Measurements from ENCODE around the gene RBM5.
A peak's percentile ranks its signal among the peaks of the same experiment; 100 is the strongest.

RBM5 gene

DNA sequence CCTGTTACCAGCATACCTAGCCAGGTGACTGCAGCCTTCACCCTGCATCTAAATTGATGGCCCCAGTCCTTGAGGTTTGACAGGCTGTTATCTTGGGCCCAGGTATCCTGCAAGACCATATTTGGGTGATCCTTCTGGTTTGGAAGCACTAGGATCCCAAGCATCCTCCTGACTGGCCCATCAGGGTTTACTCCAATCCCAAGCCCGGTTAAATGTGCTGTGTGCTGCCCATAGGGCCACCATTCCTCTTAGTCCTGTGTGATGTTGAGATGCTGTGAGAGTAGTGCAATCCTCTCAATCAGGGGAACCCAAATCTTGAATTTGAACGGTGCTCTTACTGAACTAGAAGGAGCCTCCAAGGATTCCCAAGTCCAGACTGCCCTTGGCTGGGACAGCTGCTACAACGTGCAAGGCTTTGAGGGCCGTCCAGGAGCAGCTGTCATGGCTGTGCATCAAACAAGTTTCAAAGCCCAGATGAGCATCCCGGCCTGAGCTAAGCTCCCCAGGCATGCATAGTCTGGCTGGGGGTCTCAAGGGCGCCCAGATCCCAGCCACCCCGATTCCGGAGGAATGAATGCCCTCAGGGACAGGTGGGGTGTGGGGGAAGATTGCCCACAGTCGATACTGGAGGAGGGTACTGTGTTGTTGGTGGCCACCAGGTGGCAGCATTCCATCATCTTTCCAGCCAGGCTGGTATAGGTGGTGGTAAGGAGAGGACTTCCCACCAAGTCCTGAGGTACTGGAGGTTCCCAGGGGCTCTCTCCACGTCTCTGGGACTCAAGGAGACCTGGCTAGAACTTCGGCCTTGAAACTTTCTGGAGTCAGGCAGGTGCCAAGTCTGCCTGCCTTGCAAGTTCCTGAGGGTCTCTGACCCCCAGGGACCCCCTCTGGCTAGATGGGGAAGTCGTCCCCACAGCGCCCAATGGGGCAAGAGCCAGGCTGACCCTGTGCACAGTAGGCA, 32.6 kb downstream of the RBM5 start:
- peak; percentile 31 for DNase-seq

DNA sequence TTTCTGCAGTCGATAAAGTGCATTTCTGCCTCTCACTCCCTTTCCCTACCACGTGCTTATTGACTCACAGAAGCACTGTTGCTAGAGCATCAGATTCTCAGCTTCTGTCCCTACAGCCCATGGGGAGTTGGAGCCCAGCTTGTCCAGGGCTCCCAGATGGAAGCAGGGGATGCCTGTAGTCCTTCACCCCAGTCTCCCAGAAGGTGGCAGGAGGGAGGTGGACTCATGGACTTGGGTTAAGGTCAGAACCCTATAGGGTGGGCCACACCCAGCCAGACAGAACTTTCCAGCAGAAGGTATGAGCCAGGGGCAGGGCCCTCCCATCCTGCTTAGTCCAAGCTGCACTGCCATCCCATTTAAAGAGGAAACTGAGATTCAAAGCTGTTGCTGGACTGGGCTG, 33.4 kb downstream of the RBM5 start:
- no peak for DNase-seq

DNA sequence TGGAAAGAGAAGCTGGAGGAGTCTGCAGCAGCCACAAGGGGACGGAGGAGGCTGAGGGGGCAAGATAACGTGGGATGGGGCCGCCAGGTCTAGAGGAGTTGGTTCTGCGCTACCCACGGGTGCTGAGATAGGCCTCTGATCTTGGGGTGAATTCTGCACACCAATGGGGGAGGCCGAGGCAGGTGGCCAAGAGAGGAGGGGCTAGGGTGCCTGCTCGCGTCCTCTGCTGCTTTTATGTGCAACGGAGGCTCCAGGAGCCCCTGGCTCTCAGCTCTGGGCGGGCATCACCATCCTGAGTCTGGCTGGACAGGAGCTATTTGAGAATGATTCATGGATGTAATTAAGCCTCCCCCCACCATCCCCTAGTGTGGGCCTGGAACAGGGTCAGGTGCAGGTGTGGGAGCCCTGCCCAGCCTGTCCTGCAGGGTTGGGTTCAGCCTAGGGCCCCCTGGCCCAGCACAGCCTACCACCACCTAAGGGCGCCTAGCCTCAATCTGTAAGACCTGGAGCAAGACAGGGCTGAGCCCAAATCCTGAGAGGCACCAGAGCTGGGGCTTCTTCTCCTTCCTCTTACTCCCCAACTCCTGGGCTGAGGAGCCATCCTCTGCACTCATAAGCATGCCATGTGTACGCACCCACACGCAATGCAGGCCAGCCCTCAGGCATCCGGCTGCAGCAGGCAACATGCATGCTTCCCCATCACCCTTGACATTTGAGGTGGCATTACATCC, 34.1 kb downstream of the RBM5 start:
- DNase-seq, result no peak

DNA sequence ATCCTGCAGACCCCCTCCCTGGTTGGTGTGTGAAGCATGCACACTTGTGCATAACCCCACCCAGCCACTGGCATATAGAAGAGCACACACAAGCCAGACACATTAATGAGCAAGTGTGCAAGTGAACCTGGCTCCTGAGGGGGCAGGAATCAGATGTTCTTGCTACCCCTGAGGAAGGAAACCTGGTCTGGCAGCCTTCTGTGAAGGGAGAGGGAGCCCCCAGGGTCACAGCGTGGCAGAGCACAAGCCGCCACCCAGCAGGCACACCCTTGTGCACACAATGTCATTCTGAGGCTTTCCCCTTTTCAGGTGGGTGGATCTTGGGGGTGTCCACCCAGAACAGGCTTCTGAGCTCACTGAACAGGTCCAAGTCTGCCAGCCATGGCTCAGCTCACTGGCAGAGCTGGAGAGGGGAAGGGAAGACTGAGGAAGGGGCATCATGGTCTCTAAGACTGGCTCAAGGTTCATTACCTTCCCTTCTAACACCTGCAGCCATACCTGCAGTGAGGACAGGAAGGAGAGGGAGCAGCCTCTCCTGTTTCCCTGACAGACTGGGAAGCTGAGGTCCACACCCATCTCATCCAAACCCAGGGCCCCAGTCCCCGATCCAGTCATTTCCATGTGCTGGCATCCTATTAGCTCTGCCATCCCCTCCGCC, 34.8 kb downstream of the RBM5 start:
- no peak for DNase-seq

DNA sequence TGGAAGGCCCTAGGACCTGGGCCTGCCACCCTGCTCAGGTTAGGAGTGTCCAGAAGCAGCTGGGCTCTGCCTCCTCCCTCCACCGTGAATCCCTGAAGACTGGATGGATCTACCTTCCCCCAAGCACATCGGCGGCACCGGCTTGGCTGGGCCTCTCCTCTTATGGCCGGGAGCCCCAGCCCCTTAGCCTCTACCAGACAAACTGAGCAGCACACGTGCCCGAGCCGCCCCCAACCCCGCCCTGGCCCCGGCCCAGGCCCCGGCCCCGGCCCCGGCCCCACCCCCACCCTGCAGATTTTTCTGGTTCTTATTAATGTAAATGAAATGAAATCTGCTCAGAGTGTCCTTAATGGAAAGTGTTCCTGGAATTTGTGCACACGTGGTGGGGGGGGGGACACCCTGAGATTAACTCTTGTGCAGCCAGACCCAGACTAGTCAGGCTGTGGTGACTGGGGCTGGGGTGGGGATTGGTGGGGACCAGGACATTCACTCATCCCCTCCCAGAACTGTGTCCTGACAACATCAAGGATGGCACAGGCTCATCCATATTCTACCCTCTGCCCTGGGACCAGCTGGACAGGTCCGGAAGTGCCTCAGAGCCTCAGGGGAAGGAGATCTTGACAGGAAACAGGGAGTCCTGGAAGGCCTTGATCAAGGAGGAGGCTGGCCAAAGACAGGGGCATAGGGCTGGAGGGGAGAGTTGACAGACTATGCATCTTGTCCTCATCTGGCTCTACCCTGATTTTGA, 35.5 kb downstream of the RBM5 start:
- DNase-seq, result no peak

DNA sequence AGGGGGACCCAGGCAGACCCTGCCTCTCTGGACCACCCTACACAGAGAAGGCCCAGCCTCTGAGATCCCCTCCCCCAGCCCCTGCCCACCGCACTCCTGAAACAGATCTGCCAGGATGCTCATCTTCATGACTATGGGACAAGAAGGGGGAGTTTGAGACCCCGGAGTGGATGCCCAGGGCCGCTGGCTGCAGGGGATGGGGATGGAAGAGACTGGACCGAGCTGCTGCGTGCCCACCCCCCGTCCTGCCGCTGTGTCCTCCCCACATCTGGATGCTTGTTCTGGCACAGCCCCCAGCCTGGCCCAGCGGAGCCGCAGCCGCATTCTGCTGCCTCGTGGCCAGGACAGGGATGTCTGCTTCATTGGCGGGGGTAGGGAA, 36.1 kb downstream of the RBM5 start:
- no peak for DNase-seq

DNA sequence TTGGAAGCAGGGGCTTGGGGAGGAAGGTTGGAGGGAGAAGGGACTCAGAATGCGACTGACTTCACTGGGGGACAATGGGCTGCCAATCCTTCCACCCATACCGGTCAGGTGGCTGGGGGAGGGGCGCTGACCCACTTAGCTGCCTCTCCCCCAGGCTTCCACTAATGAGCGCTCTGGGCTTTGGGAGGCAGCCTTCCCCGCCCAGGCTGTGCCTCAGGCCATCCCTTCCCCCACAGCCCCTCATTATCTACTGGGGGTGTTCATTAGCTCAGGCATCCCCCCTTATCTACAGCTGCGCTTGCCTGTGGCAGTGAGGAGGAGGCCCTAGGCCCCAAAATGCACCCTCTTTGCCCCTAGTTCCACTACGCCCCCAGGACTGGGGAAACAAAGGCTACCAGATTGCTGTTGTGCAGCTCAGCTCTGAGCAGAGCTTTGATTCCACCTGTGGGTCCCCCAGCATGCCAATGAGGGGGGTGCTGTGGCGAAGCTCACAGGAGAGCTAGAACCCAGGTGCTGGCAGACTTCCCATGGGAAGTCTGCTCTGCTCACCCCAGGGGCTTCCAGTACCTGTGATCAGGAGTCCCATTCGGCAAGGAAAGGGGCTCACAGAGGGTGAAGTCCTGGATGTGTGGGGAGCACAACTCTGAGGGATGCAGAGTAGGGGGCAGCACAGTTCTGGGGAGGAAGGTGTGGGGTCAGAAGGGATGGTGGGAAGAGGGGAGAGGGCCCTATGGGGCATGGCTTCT, 37.0 kb downstream of the RBM5 start:
- DNase-seq, result no peak

DNA sequence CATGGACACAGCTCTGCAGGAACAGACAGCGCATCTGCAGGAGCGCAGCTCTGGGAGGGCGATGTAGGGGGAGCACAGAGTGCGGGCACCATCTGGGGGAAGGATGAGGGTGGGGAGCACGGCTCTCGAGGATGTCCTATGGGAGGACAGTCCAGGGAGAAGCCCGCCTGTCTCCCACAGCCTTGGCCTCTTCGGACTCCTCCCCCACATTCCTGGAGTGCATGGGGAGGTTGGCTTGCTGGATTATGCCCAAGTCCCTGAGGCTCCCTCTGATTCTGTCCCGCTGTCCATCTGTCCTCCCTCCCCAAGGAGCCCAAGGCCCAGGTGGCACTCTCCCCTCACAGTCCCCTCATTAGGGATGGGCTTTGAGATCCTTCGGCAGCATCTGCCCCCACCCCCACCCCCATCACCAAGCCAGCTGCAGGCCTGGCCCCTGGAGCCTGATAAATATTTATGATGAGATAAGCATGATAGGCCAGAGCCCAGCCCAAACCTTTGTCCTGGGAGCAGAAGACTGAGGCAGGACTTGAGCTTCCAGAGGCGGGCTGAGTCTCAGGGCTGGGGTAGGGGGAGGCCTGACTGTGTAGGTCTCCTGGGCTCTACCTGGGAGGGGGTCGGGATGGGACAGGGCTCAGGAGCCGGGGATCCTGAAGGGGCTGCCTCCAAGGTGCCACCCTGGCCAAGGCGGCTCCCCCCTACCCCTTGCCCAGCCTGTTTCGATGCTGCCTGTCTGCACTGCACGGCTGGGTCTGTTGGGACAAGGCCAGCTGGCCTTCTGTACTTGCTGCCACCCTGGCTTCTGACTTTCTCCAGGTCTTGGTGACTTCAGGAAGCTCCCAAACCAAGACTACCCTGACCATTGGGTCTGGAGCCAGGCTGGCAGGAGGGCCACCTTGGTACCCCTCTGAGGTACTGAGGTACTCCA, 37.8 kb downstream of the RBM5 start:
- no peak for DNase-seq

DNA sequence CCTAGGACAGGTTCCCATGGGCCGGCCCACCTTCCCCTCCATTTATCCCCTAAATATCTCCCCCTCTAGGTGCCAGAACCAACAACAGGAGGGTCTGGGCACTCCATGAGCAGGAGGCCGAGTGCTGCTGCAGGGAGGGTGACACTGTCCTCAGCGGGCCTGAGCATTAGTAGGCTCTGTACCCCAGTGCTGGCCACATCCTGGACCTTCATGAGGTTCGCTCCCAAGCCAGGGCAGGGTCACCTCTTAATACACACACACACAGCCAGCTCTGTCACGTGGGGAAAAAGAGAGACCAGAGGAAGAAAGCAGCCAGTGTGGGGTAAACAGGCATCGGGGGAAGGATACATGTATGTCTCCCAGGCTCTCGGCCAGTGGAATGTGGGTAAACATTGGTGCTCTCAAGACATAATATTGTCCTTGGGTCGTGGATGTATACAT, 38.6 kb downstream of the RBM5 start:
- no peak for DNase-seq

DNA sequence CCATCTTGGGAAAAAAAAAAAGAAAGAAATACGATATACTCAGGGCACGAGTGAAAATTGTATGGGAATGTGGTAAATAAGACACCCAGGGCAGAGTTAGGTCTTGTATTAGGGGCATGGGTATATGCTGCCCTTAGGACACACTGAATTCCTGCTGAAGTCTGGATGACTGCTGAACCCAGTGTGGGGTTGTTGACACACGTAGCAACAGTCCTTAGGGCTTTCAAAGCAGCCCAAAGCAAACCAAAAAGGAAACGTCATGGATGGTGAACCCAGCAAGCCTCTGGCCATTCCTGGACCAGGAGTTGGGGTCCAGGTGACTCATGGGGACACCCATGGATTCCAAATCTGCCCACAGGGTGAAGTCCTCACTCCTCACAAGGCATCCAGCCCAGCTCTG, 39.3 kb downstream of the RBM5 start:
- DNase-seq, result no peak

DNA sequence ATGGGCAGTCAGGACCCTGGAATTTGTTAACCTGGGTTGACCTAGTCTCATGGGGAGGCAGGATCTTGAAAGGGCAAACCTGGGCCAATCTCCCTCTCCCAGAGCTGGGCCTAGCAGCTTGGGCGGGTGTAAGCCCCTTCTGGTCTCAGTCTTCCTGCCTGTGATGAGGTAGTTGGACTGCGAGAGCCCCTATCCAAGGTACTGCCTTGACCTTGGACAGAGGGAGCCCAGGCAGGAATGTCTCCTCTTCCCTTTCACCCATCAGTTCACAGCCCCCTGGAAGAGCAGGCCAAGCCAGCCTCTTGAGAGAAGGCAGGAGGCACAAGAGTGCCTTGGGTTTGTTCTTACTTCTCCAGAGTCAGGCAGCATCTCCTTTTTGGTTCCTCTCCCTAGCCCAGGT, 41.7 kb downstream of the RBM5 start:
- no peak for DNase-seq

DNA sequence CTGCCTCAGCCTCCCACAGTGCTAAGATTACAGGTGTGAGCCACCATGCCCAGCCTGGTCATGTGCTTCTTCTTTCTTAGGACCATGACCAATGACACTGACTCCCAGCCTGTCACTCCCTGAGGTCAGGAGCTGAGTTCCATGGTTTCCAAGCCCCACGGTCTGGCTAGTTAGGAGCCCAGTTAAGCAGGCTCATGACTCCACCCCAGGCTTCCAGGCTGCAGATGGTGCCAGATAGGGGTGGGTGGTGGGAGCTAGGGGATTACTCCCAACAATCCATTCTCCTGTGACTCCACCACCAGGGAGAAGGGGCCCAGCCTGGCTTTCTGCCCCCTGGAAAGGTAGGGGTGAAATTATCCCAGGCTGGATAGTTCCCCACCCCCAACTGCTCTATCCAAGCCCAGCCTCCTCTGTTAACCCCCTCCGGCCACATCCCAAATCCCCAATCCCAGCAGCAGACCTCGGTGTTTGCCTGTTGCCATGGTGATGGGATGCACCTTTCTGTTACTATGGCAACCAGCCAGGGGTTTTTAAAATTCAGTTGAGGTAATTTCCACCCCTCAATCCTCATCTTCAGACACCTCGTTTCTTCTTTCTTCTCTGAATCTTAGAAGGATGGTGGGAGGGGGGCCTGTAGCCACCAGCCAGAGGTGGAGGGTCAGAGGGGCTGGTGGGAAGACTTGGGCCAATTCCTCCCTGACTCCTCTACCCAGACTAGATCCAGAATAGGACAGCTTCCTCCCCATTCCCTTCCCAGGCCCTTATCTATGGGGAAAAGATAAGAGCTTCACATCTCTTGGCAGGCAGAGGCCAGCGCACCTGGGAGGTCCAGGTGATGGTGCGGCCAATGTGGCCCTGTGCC, 43.9 kb downstream of the RBM5 start:
- no peak for DNase-seq

DNA sequence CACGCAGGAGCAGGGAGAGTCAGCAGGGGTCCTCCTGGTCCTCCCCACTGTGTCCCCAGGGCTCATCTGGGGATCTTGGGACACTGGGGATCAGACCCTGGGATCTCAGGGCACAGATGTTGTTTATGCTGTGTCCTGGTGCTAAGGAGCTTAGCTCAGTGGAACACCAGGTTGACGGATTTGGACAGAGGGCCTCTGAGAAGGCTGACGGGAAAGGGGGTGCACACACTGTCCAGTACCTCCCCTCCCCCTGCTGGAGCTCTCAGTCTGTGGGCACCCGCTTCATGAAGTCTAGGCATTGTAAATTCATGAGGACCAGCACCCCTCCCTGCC, 44.5 kb downstream of the RBM5 start:
- no peak for DNase-seq

DNA sequence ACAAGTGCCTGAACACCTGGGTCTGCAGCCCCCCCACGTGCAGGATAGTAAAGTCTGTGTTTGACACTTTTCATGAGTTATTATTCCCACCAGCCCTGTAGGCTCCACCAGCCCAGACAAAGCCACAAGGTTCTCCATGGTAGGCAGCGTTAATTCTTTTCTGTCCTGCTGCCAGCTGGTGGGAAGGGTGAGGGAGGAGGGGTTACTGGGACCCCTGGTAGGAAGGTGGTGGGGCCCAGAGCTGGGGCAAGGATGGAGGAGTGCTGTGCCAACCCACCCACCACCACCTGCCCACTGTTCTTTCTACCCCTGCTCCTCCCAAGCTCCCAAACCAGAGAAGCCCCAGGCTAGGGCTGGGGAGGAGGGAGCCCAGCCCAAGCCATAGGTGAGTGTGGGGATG, 45.6 kb downstream of the RBM5 start:
- no peak for DNase-seq

DNA sequence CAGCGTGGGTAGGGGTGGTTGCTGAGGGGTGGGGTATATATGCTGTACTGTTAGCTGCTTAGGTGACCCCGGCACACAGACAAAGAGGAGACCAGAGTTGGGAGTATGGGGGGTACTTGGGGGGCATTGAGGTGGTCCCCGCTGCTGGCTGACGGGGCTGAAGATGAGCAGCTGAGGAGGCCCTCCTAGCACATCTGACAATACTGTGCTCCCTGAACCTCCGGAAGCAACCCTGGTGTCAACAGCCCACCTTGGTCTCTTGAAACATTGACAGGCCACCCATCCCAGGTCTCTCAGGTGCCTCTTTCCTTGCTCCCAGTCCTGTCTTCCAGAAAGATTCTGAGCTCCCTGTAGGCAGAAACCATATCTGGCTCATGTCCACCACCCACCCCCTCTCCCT, 47.2 kb downstream of the RBM5 start:
- DNase-seq, result no peak

DNA sequence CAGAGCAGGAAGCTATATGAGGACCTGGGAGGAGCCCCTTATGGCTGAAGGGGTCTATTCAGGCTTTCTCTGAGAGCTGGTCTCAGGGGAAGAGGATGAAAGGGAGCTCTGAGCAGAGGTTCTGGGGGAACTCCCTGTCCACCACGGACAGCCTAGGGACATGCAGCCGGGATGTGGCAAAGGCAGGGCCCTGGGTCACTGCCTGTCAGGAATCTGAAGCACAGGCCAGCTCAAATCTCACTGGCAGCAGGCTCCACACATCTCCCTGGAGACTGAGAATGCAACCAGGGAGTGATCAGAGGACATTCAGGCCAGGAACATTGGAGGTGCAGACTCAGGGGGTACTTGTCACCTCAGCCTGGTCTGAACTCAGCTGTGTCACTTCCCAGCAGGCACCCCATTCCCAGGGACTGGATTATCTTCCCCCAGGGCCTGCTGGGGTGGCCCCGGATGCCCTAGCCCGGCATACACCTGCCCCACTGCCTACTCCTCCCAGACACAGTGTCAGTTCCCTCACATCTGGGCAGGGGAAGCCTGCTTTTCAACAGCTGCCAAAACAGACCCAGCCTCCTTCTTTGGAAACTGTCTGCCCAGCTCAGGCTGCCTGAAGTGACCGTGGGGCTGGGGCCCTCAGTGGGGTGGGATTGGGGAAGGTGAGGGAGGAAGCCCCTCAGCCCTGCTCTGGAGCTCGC, 48.1 kb downstream of the RBM5 start:
- DNase-seq, result no peak

DNA sequence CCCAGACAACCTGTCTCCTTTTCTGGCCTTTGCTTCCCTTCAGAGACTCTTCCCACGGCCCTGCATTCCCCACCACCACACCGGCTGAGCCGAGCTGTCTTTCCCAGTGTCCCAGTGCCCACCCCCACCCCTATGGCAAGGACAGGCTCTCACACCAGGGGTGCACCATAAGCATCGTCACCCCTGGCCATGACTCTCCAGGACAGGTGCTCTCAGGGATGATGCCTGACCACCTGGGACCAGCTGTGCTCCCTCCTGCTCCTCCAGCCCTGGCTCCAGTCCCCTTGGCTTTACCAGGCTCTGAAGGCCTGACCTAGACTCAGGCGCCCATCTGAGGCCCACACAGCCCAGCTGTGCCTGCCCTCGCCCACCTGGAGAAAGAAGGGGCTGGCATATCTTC, 48.8 kb downstream of the RBM5 start:
- no peak for DNase-seq

DNA sequence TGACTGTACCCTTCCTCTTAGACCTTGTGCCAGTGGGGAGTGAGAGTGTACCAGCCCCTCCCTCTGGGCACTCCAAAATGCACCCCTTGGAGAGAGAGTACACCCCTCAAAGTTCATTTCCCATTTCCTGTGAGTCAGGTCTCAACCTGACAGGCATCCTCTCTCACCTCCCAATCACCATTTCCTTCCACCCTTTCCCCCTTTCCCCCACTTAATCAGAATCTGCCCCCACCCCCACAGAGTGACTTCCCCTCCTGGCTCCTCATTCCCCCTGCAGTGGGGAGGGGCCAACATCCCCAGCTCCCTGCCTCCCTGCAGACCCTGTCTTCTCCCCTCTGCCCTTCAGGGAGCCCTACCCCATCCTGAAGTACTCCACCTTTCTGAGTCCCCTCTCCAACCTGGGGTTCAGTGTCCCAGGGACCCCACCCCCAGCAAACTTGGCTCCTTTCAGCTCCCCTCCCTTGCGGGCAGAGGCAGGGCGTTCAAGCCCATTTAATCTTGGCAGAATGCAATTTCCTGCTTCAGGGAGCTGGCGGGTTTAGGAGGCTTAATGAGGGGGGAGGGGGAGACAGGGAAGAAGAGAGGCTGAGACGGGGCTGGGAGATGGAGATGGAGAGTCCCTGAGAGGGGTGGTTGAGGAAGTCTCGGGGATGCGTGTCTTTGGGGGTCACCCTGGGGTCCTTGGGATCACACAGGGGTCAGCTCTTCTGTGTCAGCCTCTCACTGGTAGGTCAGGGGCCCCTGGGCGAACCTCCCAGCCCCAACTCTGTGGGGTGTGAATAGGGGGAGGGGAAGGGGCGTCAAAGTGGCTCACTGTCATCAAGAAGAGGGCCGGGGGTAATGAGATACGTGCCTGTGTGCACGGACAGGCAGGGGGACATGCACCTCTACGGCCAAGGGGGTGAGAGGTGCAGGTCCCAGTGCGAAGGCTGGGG, 49.8 kb downstream of the RBM5 start:
- no peak for DNase-seq

Data from NCI-H1694 (cell line).